ENCODE results near the gene REEP6. TPM values are rescaled to one million over a fixed set of nuclear protein-coding genes. Genes with fewer than 3 reads are reported as not detected.

The REEP6 gene
- total and polyA plus RNA-seq, 2 of the 4 experiments (the other 2 are of a cell fraction), result 1.3 to 2.2 TPM

DNA sequence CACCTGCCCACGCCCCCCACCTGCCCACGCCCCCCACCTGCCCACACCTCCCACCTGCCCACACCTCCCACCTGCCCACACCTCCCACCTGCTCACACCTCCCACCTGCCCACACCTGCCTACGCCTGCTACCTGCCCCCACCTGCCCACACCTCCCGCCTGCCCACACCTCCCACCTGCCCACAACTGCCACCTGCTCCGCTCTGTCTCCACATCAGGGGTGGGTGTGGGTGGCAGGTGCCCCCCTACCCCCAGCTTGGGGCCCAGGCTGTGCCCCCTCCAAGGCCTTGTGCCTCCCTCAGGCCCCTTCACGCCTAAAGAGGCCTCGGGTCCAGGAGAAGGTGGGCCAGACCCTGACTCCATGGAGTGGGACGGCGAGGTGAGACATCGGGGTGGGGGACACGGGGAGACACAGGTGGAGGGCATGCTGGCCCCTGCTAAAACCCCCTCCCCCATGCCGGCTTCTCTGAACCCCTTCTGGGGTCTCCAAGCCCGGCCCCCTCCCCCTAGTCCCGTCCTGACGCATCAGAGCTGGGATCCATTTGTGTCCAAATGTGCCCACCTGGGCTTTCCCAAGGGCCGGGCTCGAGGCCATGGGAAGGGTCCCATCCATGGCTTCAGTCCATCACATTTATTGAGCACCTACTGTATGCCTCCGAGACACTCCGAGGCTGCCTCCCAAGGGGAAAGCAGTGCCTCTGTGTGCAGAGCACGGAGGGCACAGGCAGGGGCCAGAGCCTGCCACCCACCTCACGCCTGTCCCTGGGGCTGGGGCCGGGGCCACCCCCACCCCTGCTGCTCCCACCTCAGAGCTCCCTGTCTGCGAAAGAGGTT, 37.8 kb downstream of the REEP6 start:
- dilution Hi-C loops (cut with HindIII; ENCODE audit: low sequenced_read_pairs, unreplicated experiment) (no loop called here), intact Hi-C loops (cut with micrococcal nuclease) (no loop called here), in situ Hi-C loops (cut with MboI; ENCODE audit: low sequenced_read_pairs) (loop anchor here (25.0 kb wide), 1 partner anchor 258 kb away; no protein-coding TSS in a partner anchor)
- Histone ChIP-seq H3K4me3 (ENCODE audit: insufficient read depth, low read depth, low read length) (no peak overlapping the region), H3K79me1 (ENCODE audit: low read depth in 1 of 2, low read length in 2 of 2) (no peaks in the 10 kb centered on the region), H4K5ac (ENCODE audit: low read depth, low read length) (no peak overlapping the region), H2AK5ac (ENCODE audit: low read depth, low read length) (no peak overlapping the region), H3K4ac (ENCODE audit: low read depth, low read length) (no peak overlapping the region), H2BK15ac (ENCODE audit: low read depth, low read length) (no peak overlapping the region), H2BK5ac (ENCODE audit: low read depth, low read length, poor library complexity, severe bottlenecking) (no peak overlapping the region), H3K27ac (ENCODE audit: insufficient read depth, low read length) (no peak overlapping the region), H2BK120ac (ENCODE audit: low read depth, low read length) (no peak overlapping the region), H3K14ac (replicated peaks; ENCODE audit: low read depth, low read length) (no peak overlapping the region), H4K91ac (ENCODE audit: insufficient read depth, low read depth, low read length) (no peak overlapping the region), H3K18ac (ENCODE audit: low read depth, low read length) (no peak overlapping the region), H3K9me1 (ENCODE audit: insufficient read depth, low read length) (peaks cover 4% of the 10 kb centered on the region; the same call in 1 of the 2 replicates), H2AFZ (replicated peaks; ENCODE audit: low read length, poor library complexity) (no peak overlapping the region), H4K20me1 (ENCODE audit: insufficient read depth, low read length) (peaks cover 7% of the 10 kb centered on the region; the same call in 1 of the 2 replicates), H2AK9ac (replicated peaks; ENCODE audit: low read depth, low read length, poor library complexity) (no peak overlapping the region), H3K23ac (ENCODE audit: low read depth, low read length) (no peak overlapping the region), H3K4me1 (ENCODE audit: control insufficient read depth, insufficient read depth, low read length) (no peaks in the 10 kb centered on the region; the same call in 1 of the 2 replicates), H3K4me2 (ENCODE audit: low read depth, low read length) (no peak overlapping the region), H3K9me3 (ENCODE audit: control insufficient read depth, insufficient read depth, low read length) (no peaks in the 10 kb centered on the region), H4K8ac (ENCODE audit: low read depth in 2 of 2, low read length in 2 of 2) (no peak overlapping the region), H2BK20ac (ENCODE audit: low read depth, low read length) (no peak overlapping the region), H3K56ac (ENCODE audit: extremely low read depth, insufficient read depth, low read length) (no peak overlapping the region), H3K27me3 (ENCODE audit: control insufficient read depth, insufficient read depth, low read length) (peaks cover 18% of the 10 kb centered on the region), H3K9ac (ENCODE audit: low read depth, low read length) (no peak overlapping the region), H3K36me3 (ENCODE audit: control insufficient read depth, insufficient read depth, low read length) (no peaks in the 10 kb centered on the region)
- ChIA-PET CTCF (no interaction called here), POLR2A (ENCODE audit: unreplicated experiment) (no interaction called here)
- no TSS peak for BruUV-seq (replicated peaks)
- no peak for TF ChIP-seq MAFK (IDR thresholded peaks at IDR 0.05; ENCODE audit: low read depth, low read length)
- TF ChIP-seq SMC3 (IDR thresholded peaks at IDR 0.05; ENCODE audit: low read depth, low read length), result no peak
- TF ChIP-seq CEBPB (IDR thresholded peaks at IDR 0.05; ENCODE audit: low read depth, low read length), result no peak
- TF ChIP-seq, protein P1, sequence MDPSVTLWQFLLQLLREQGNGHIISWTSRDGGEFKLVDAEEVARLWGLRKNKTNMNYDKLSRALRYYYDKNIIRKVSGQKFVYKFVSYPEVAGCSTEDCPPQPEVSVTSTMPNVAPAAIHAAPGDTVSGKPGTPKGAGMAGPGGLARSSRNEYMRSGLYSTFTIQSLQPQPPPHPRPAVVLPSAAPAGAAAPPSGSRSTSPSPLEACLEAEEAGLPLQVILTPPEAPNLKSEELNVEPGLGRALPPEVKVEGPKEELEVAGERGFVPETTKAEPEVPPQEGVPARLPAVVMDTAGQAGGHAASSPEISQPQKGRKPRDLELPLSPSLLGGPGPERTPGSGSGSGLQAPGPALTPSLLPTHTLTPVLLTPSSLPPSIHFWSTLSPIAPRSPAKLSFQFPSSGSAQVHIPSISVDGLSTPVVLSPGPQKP (IDR thresholded peaks at IDR 0.05; ENCODE audit: borderline replicate concordance, low read depth, low read length), result no peak
- no peak for TF ChIP-seq RFX5 (IDR thresholded peaks at IDR 0.05; ENCODE audit: low read depth, low read length)
- no peak for TF ChIP-seq MXI1 (IDR thresholded peaks at IDR 0.05; ENCODE audit: borderline replicate concordance, low read depth, low read length)
- TF ChIP-seq, protein P2, sequence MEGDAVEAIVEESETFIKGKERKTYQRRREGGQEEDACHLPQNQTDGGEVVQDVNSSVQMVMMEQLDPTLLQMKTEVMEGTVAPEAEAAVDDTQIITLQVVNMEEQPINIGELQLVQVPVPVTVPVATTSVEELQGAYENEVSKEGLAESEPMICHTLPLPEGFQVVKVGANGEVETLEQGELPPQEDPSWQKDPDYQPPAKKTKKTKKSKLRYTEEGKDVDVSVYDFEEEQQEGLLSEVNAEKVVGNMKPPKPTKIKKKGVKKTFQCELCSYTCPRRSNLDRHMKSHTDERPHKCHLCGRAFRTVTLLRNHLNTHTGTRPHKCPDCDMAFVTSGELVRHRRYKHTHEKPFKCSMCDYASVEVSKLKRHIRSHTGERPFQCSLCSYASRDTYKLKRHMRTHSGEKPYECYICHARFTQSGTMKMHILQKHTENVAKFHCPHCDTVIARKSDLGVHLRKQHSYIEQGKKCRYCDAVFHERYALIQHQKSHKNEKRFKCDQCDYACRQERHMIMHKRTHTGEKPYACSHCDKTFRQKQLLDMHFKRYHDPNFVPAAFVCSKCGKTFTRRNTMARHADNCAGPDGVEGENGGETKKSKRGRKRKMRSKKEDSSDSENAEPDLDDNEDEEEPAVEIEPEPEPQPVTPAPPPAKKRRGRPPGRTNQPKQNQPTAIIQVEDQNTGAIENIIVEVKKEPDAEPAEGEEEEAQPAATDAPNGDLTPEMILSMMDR (conservative IDR thresholded peaks at IDR 0.05; ENCODE audit: low read depth, low read length), result no peak
- TF ChIP-seq MAZ (IDR thresholded peaks at IDR 0.05; ENCODE audit: borderline replicate concordance, low read depth, low read length), result no peak
- no peak for TF ChIP-seq CHD1 (IDR thresholded peaks at IDR 0.05; ENCODE audit: low read depth, low read length)
- DNase-seq, result no peak
- ATAC-seq (ENCODE audit: low read depth), result no peak
- WGBS, 2 experiments (ENCODE audit: extremely low coverage in 2 of 2, insufficient read length in 1 of 2), result 76% methylated on average over 10 of the region's 23 CpGs; no CpG with 5 or more reads in 1 of the 2 experiments
